SH-SY5Y (cell line): Measurements from ENCODE around the gene MICAL2.

ENCODE experiments used
- GATA2 ChIP-seq: IDR thresholded peaks from 2 replicates; pipeline ENCODE4 v1.6.1; 2011; ENCODE audit warnings: mild to moderate bottlenecking, low read depth, low read length
- GATA3 ChIP-seq: IDR thresholded peaks from 2 replicates; pipeline ENCODE4 v1.6.1; 2011; ENCODE audit warnings: low read depth, mild to moderate bottlenecking, low read length, moderate library complexity

- no peak for TF ChIP-seq GATA2
- TF ChIP-seq GATA3: no peak
Measured at GRCh38 chr11:12236744-12237101, 126.3 kb downstream of the MICAL2 start.
